CD4-positive, alpha-beta T cell treated with Interleukin-15 for 4 hours (primary cell): Measurements from ENCODE around the gene ITPRIP.

ENCODE experiments used
- DNase-seq: peaks from one replicate; pipeline ENCODE4 v3.0.0-alpha.2; 2020; ENCODE audit warnings: low spot score

Gene ITPRIP

DNA sequence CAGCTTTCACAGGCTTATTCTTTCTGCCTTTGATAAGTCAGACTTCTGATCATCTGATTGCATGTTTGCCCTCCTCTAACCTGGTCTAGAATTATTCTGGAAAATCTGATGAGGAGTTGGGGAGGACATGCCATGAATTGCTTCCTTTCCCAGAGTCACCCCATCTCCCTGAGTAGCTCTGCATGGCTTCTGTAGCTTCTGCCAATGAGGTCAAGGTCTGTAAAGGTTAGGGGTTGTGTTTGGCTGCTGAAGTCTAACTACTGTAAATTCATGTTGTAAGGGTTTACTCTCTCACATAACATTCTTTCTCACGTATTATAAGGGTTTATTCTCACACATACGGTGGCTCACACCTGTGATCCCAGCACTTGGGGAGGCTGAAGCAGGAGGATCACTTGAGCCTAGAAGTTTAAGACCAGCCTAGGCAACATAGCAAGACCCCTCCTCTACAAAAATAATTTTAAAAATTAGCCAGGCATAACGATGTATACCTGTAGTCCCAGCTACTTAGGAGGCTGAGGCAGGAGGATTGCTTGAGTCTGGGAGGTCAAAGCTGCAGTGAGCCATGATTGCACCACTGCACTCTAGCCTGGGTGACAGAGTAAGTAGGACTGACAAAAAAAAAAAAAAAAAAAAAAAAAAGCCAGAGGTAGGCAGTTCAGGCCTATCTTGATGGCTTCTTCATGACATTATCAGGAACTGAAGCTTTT is 58.6 kb downstream of the ITPRIP start:
- no peak for DNase-seq

DNA sequence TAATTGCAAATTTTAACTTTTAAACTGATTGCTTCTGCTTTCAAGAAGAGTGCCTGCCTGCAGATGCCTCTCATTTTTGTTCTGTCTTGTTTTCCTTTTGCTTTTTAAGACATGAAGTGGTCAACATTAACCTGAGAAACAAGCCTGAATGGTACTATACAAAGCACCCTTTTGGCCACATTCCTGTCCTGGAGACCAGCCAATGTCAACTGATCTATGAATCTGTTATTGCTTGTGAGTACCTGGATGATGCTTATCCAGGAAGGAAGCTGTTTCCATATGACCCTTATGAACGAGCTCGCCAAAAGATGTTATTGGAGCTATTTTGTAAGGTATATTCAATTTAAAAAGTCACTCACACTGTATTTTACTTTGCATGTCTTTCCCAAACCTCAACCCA is 60.5 kb downstream of the ITPRIP start:
- no peak for DNase-seq

DNA sequence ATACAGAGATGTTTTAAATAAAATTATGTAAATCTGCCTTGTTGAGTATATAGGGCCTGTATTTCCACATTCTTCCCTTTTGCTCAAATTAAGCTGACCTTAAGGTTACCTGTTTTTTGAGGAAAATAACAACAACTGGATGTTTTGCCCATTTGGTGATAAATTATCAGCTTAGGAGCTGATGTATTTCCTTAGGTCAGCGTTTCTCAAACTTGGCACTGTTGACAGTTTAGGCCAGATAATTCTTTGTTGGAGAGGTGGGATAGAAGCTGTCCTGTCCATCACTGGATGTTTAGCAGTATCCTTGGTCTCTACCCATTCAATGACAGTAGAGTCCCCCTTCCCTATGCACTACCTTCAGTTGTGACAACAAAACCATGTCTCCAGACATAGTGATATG is 62.1 kb downstream of the ITPRIP start:
- DNase-seq: no peak

DNA sequence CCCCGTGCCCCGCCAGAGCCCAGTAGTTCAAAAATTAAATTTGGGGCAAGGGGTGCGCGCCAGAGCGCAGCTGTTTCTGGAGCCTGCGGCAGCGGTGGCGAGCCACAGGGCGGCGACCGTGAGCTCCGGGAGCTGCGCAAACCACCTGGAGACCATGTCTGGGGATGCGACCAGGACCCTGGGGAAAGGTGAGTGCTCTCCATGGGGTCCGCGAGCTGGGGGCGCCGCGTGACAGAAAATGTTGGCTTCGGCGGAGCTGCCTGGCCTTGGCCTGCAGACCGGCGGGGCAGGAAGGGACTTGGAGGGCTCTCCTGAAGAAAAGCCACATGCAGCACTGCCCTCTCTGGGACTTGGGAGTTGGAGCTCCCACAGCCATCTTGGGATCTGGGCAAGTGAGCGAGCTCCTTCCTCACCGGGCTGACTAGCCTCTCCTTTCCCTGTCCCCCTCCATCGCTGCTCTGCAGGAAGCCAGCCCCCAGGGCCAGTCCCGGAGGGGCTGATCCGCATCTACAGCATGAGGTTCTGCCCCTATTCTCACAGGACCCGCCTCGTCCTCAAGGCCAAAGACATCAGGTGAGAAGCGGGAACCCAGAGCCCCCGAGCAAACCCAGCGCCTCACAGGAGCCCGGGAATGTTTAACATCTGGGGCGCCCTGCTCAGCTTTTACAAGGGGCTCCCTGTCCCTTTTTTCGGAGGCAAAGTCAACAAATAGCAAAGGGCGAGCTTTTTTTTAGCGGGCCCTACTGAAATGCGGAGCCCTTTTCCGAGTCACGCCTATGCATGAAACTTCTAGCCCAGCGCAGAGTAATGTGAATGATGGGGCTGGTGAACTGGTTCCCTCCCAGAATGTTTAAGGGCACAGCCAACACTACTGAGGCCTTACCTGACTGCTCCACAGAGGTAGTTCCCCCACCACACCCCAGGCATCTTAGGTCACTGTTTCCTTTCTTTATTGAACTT is 63.2 kb downstream of the ITPRIP start:
- peak; percentile 30 for DNase-seq

DNA sequence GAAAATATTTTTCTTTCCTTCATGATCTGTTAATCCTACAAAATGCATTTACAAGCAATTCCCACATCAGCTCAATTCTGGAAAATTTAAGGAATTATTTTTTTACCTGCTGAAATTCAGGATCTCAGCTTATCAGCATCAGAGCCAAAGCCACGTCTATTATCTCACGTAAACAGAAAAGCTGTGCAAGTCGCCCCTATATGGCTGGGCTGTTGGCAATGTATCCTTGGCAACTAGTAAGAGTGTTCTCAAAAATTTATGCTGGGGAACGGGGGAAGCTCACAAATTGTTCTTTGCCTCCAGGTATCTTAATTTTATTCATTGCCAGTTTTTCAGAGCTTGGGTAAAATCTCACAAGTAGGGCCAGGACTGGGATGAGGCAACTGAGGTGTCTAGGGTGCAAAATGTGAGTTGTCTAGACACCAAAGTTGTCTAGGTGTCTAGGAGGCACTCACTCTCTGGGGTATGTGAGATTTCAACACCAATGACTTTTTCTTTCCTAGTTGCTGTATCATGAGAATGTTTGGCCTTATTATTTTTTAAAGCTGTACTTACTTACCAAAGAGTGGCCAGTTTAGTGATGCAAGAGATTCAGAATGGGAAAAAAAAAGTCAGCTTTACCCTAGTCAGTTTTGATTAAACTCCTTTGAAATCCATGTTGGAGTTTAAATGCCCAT is 64.2 kb downstream of the ITPRIP start:
- DNase-seq: no peak

DNA sequence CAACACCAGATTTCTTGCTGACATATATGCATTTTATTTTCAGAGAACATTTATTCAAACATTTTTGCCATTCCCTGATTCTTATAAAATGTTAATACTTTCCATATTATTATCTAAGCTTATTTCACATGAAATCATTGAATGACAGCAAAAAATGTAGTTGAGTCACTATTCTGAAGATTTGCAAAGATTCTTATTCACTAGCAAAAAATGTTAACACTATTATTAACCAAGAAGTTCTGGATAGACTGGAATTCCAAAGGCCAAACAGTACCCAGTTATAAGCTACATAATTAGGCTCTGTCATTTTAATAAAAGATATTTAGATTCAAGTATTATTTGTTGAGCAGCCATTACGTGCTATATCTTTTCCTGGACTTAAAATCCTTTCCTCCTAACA is 65.0 kb downstream of the ITPRIP start:
- DNase-seq: no peak

DNA sequence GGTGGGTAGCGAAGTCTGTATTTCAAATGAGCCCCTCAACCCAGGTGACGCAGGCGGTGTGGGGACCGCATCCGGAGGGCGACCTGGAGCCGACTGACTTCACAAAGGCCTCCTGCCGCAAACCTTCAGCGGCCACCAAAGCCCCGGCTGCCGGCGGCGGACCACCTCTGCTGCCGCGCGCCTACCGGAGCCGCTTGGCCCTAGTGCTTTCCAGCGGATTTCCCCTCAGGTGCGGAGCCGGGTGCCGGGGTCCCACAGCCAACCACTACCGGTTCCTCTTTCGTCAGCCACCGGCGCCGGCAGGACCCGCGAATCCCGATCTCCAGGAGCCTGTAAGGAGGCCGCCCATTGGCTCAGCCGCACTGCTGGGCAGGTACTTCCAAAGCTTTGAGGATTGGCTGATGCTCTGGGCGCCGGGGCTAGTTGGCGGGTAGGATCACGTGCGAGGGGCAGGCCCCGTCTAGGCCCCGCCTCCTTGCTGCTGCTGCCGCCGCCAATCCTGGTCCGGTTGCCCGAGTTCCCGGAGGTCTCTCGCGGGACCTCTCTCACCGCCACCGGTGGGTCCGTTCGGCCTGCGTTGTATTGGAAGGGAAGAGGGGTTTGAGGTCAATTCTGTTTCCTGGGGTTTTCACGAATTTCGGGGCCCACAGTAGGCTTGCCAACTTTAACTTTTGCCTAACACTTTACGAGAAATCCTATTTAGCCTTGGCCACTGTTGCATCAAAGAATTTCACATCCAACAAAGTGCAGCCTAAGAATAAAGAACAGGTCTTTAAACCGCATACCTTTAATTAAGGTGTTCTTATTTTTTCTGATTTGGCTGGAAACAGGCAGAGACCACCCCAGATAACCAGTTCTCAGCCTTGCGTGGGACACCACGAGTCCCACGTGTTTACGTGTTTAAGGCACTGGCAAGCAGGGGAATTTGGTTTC is 69.3 kb downstream of the ITPRIP start, which contains the start of gene GSTO2:
TSS of gene GSTO2 (plus strand) at position 472 of the 933 bp plus-strand sequence. CDS start 5,732 bp downstream, outside the sequence.
- peak; percentile 98 for DNase-seq

DNA sequence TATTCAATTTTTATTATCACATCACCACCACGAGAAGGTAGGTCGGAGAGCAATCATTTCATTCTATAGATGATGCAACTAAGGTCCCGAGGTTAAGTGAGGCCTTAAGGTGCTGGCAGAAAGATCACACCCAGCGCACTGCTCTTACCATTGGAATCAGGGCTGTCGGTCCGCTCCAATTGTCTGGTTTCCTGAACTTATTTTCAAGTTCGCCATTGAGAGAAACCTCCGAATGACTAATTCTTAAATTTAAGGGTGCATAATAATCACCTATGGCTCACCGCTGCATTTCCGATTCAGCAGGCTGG is 69.9 kb downstream of the ITPRIP start:
- no peak for DNase-seq

DNA sequence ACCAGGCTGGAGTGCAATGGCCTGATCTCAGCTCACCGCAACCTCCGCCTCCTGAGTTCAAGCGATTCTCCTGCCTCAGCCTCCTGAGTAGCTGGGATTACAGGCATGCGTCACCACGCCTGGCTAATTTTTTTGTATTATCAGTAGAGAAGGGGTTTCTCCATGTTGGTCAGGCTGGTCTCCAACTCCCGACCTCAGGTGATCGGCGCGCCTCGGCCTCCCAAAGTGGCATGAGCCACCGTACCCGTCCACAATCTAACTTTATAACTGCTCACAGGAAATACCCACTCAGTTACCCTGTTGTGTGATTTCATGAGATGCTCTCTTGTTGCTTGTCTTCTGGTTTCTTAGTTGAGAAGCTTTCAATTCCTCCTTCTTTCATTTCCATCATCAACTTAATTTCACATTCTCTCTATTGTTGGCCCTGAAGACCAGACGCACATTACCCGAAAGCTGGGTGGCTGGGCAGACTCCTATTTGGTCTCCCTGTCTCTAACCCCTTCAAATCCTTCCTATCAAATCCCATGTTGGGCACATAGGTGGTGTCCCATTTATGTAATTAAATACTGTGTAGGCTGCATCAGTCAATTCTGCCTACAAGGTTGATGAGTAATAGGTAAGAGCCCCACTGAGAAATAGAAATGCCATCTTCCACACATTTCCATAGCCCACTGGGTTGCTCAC is 70.4 kb downstream of the ITPRIP start:
- DNase-seq: no peak

DNA sequence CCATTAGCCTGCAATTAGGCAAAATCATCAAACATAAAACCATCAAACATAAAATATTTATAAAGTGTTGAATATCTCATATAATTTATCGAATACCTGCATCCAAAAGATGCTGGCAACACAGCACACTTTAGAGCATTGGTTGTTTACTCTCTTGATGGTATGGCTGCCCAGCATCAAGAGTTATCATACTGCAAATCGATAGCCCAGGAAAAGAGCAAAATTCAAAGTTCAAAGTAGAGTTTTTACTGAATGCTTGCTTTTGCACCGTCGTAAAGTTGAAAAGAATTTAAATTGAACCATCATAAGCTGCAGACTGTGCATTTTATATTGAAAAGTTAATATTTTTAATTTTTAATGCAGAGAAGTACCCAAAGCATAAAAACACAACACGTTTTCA is 73.5 kb downstream of the ITPRIP start:
- no peak for DNase-seq

DNA sequence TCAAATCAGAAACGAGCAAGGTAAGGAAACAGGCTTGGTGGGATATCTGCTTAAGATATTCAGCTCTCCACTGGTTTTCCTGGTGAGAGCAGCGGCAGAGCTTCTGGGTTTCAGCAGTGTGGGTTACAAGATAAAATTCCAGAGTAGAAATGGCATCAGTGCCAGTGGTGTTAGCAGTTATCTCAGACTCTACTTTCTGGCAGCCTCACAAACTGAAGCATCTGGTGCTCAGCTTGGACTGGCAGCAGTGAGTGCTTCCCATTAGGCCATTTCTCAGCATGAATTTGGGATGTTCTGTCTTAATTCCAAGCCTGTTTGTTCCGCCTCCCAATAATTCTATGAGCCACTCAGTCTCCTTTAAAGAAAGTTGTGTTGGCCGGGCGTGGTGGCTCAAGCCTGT is 76.2 kb downstream of the ITPRIP start:
- DNase-seq: no peak

DNA sequence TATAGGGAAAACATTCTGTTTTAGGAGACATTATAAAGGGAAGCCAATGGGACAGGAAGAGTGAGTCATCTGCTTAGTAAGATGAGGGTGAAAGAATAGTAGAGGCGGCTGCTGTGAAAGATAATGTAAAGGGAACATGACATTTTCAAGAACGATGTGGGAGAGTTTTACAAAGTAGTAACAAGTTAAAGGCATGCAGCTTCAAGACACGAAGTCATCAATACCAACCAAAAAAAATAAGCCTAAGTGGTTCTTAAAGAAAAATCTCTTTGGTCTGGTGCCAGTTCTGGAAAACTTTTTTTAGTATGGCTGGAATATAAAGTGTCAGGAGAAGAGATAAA is 77.5 kb downstream of the ITPRIP start:
- DNase-seq: peak; percentile 41

DNA sequence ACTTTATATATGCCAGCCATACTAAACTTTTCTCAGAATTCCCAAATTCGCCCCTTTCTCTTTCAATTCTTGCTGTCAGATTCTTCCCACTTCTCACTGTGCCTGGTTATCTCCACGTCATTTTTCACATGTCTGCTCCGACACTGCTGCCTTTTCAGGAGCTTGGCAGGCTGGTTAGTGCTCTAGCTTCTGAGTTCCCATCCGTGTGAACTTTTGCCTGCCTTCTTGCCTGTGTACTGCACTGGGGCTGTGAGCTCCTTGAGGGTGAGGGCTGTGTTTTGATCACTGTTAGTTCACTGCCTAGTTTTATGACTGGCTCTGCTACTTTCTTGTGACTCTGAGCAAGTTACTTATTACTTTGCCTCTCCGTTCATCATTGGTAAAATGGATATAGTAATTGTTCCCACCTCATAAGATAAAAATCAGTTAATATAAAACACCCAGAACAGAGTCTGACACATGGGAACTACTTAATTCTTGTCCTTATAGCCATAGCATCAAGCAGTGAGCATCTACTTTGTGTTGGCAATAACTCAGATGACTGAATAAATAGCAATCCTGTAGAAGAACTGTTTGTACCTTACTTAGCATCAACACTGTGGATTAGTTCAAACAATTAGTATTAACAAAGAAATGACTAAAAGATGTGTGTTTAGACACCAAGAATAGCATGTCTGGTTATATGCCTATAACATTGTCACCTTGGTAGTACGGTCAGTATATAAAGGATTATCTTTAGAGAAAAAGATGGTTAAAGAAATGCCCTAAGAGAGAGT is 78.1 kb downstream of the ITPRIP start:
- DNase-seq: no peak
